Colonic mucosa (tissue), 4 donors: ENCODE data around the gene PLCL1. TPM values are rescaled to one million over a fixed set of nuclear protein-coding genes. Genes with fewer than 3 reads are reported as not detected.

ENCODE experiments used
- DNase-seq: peaks from one replicate; pipeline ENCODE4 v3.0.0-alpha.2; 2020
- H3K27ac ChIP-seq: fragments of 200-600 bp; one replicate; pipeline ENCODE4 v1.8.0; 2021
- H3K27me3 ChIP-seq: fragments of 200-600 bp; one replicate; pipeline ENCODE4 v1.8.0; 2021
- H3K36me3 ChIP-seq: fragments of 200-600 bp; one replicate; pipeline ENCODE4 v1.8.0; 2021
- H3K4me1 ChIP-seq: fragments of 200-600 bp; one replicate; pipeline ENCODE4 v1.8.0; 2021; ENCODE audit warnings: mild to moderate bottlenecking
- H3K4me3 ChIP-seq: fragments of 200-600 bp; one replicate; pipeline ENCODE4 v1.8.0; 2021
- H3K9ac ChIP-seq, 2 donors: one replicate each; pipeline ENCODE4 v1.7.0; 2013; ENCODE audit warnings: control low read depth in 2 of 2, low read depth in 2 of 2, low read length in 2 of 2
- H3K9me3 ChIP-seq: fragments of 200-600 bp; one replicate; pipeline ENCODE4 v1.8.0; 2021
- CTCF ChIP-seq: fragments of 200-600 bp; IDR thresholded peaks from one replicate; pipeline ENCODE4 v1.8.0; 2022; ENCODE audit warnings: antibody characterized with exemption, mild to moderate bottlenecking
- intact Hi-C: fragments of 100-400 bp; cut with DNase I; formaldehyde crosslinking; loops from one replicate; pipeline ENCODE4 v1.14.1; 2022
- total RNA-seq, 2 donors: library from RNA; stranded (reverse); fragmentation: NEBNext Ultra II Directional in 1 of 2; extraction: Animal tissue kit (Norgen Biotek cat#: 25700) in 1 of 2; gene quantifications; one replicate each; pipeline ENCODE4 v1.2.1, GENCODE V29; 2021
- donor health status: healthy.
- donor health status: DM: no; HTN: no; CAD: no.
- donor health status: DM: no; HTN: no; CAD: no.

The PLCL1 gene
- total RNA-seq, 2 donors from 2014 or later = 0.30 to 1.3 TPM

GRCh38 chr2:197993363-197993762 is 189.0 kb downstream of the PLCL1 start:
- no peak overlapping the region for H3K27ac ChIP-seq
- H3K4me1 ChIP-seq = no peaks in the 10 kb centered on the region
- H3K36me3 ChIP-seq = no peaks in the 10 kb centered on the region
- no peak for TF ChIP-seq CTCF
- intact Hi-C loops = no loop called here
- H3K27me3 ChIP-seq = no peaks in the 10 kb centered on the region
- DNase-seq = no peak
- no peak overlapping the region for H3K9ac ChIP-seq
- no peaks in the 10 kb centered on the region for H3K9me3 ChIP-seq
- H3K4me3 ChIP-seq = no peak overlapping the region

- intact Hi-C loops = no loop called here
- H3K36me3 ChIP-seq = no peaks in the 10 kb centered on the region
- no peak for TF ChIP-seq CTCF
Measured at GRCh38 chr2:197993830-197994229, 189.4 kb downstream of the PLCL1 start.

DNA sequence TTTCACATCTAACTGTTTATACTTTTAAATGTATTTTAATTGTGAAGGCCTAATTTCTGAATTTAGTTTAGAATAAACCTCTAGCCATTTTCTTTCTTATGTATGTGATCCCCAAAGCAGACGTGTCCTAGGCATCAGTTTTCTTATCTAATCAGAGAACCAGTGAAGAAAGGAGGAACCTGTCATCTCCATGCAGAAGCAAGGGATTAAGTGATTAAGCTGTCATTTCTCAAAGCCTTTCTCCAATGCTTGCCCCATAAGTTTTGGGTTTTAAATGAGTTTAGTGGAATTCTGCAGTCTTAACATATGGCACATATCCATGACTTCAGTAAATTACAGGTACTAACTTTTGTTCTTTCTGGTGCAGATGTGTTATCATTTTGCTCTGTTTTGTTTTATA is 190.4 kb downstream of the PLCL1 start:
- H3K9me3 ChIP-seq = no peaks in the 10 kb centered on the region
- no peak overlapping the region for H3K27ac ChIP-seq
- no peak for DNase-seq
- TF ChIP-seq CTCF = no peak
- no peak overlapping the region for H3K9ac ChIP-seq
- no peak overlapping the region for H3K4me3 ChIP-seq
- no peaks in the 10 kb centered on the region for H3K4me1 ChIP-seq
- no peaks in the 10 kb centered on the region for H3K27me3 ChIP-seq
- H3K36me3 ChIP-seq = no peaks in the 10 kb centered on the region
- intact Hi-C loops = no loop called here

More at GRCh38 chr2:197993830-197994229, 189.4 kb downstream of the PLCL1 start:
- H3K4me3 ChIP-seq = no peak overlapping the region
- no peak overlapping the region for H3K27ac ChIP-seq
- no peaks in the 10 kb centered on the region for H3K27me3 ChIP-seq
- no peaks in the 10 kb centered on the region for H3K4me1 ChIP-seq
- no peak overlapping the region for H3K9ac ChIP-seq
- no peaks in the 10 kb centered on the region for H3K9me3 ChIP-seq
- DNase-seq = no peak

GRCh38 chr2:197996583-197996982 is 192.2 kb downstream of the PLCL1 start:
- no peaks in the 10 kb centered on the region for H3K9me3 ChIP-seq
- intact Hi-C loops = no loop called here
- H3K27me3 ChIP-seq = no peaks in the 10 kb centered on the region
- no peaks in the 10 kb centered on the region for H3K36me3 ChIP-seq
- no peaks in the 10 kb centered on the region for H3K4me1 ChIP-seq
- TF ChIP-seq CTCF = no peak
- H3K27ac ChIP-seq = no peak overlapping the region
- no peak for DNase-seq
- no peak overlapping the region for H3K4me3 ChIP-seq
- no peak overlapping the region for H3K9ac ChIP-seq

DNA sequence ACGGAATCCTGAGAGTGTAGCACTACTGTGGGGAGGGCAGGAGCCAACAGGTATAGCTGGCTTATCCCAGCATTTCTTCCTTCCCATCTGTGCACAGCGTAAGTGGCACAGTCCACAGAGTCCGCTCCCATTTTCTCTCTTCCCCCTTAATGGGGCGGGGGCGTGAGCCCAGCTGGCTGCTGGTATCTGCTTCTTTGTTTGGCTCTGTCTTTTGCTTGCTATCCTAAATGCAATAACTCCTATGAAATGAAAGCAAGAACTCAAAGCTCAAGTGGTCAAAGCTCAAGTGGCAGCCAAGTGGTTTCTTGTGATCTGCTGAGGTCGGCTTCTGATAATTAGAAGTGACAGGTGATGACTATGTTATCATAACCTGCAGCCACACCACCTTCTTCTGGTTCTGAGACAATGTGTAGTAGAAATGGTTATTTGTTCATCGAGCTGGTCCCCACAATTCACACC is 192.7 kb downstream of the PLCL1 start:
- Histone ChIP-seq H3K9ac (no peak overlapping the region), H3K27me3 (no peaks in the 10 kb centered on the region), H3K27ac (no peak overlapping the region), H3K9me3 (no peaks in the 10 kb centered on the region), H3K4me3 (no peak overlapping the region), H3K36me3 (no peaks in the 10 kb centered on the region), H3K4me1 (no peaks in the 10 kb centered on the region)
- intact Hi-C loops = no loop called here
- no peak for DNase-seq
- no peak for TF ChIP-seq CTCF

- Histone ChIP-seq H3K9ac (no peak overlapping the region), H3K36me3 (no peaks in the 10 kb centered on the region), H3K27ac (no peak overlapping the region), H3K4me3 (no peak overlapping the region), H3K4me1 (no peaks in the 10 kb centered on the region), H3K27me3 (no peaks in the 10 kb centered on the region), H3K9me3 (no peaks in the 10 kb centered on the region)
- TF ChIP-seq CTCF = no peak
- intact Hi-C loops = no loop called here
- no peak for DNase-seq
Measured at GRCh38 chr2:197998702-197999101, 194.3 kb downstream of the PLCL1 start.
